Smooth muscle cell (in vitro differentiated cells): ENCODE results near the gene GGA2. TPM values are rescaled to one million over a fixed set of nuclear protein-coding genes. Genes with fewer than 3 reads are reported as not detected.

Source experiments
- DNase-seq: peaks from one replicate; lab custom pipeline; 2025; ENCODE audit not compliant: unreplicated experiment; lab: John Stamatoyannopoulos, UW
- H2AFZ ChIP-seq: fragments of 200-600 bp; sonication (generic); 2 replicates; pipeline ENCODE4 v1.6.0; 2016; ENCODE audit warnings: antibody characterized with exemption, low read depth, mild to moderate bottlenecking
- H3F3A ChIP-seq: fragments of 200-600 bp; sonication (generic); 2 replicates; pipeline ENCODE4 v1.6.0; 2017; ENCODE audit warnings: antibody characterized with exemption, low read depth
- H3K27ac ChIP-seq: fragments of 200-600 bp; sonication (generic); 2 replicates; pipeline ENCODE4 v1.5.1; 2016; ENCODE audit warnings: low read depth, mild to moderate bottlenecking
- H3K27me3 ChIP-seq: fragments of 200-600 bp; sonication (generic); 2 replicates; pipeline ENCODE4 v1.6.1; 2016; ENCODE audit warnings: low read depth, mild to moderate bottlenecking
- H3K36me3 ChIP-seq: fragments of 200-600 bp; sonication (generic); 2 replicates; pipeline ENCODE4 v1.5.1; 2016; ENCODE audit warnings: low read depth
- H3K4me1 ChIP-seq: fragments of 200-600 bp; sonication (generic); 2 replicates; pipeline ENCODE4 v1.5.1; 2016; ENCODE audit warnings: low read depth
- H3K4me2 ChIP-seq: fragments of 200-600 bp; sonication (generic); 2 replicates; pipeline ENCODE4 v1.6.0; 2016; ENCODE audit warnings: mild to moderate bottlenecking
- H3K4me3 ChIP-seq: fragments of 200-600 bp; sonication (generic); 2 replicates; pipeline ENCODE4 v1.5.1; 2016; ENCODE audit warnings: mild to moderate bottlenecking
- H3K79me2 ChIP-seq: fragments of 200-600 bp; sonication (generic); 2 replicates; pipeline ENCODE4 v1.6.0; 2016; ENCODE audit warnings: low read depth, mild to moderate bottlenecking
- H3K9ac ChIP-seq: fragments of 200-600 bp; sonication (generic); 2 replicates; pipeline ENCODE4 v1.6.0; 2016; ENCODE audit warnings: low read depth
- H3K9me3 ChIP-seq: fragments of 200-600 bp; sonication (generic); replicated peaks from 2 replicates; pipeline ENCODE4 v1.5.1; 2016; ENCODE audit warnings: low read depth
- H4K20me1 ChIP-seq: fragments of 200-600 bp; sonication (generic); 2 replicates; pipeline ENCODE4 v1.6.0; 2016; ENCODE audit warnings: low read depth
- CTCF ChIP-seq: fragments of 200-600 bp; sonication (generic); IDR thresholded peaks from 2 replicates; pipeline ENCODE4 v1.5.1; 2017; ENCODE audit warnings: borderline replicate concordance, mild to moderate bottlenecking, antibody characterized with exemption; ENCODE audit not compliant: insufficient read depth, poor library complexity, severe bottlenecking
- WGBS: methylation state at CpG from one replicate; pipeline ENCODE4 v1.1.7; 2016; ENCODE audit warnings: low lambda C conversion rate; 5-methylcytosine and 5-hydroxymethylcytosine counted together
- polyA plus RNA-seq: library from polyadenylated mRNA; unstranded; fragments of >200 nt; fragmentation: Nextera tagmentation; extraction: Ambion mirVana; gene quantifications from 2 replicates; pipeline ENCODE4 v1.2.1, GENCODE V29; 2016
- total RNA-seq: library from RNA; depleted of rRNA; stranded (reverse); fragments of >200 nt; gene quantifications from 2 replicates; pipeline ENCODE4 v1.2.3, GENCODE V29; 2014

The GGA2 gene
- total and polyA plus RNA-seq, 2 experiments from 2014 or later: 32.2 to 42.5 TPM

GRCh38 chr16:23434380-23434779 is 75.9 kb downstream of the GGA2 start:
- no peak overlapping the region for H3K4me3 ChIP-seq
- peaks cover 35% of the 10 kb centered on the region for H4K20me1 ChIP-seq
- no peaks in the 10 kb centered on the region for H3K9me3 ChIP-seq
- TF ChIP-seq CTCF: peak; percentile 93
- no peak overlapping the region for H3K4me2 ChIP-seq
- no peak overlapping the region for H3K9ac ChIP-seq
- WGBS: 31% methylated on average over 6 of the region's 6 CpGs
- H3K36me3 ChIP-seq: peaks cover 10% of the 10 kb centered on the region
- H3K27me3 ChIP-seq: no peaks in the 10 kb centered on the region
- H3K27ac ChIP-seq: no peak overlapping the region
- no peaks in the 10 kb centered on the region for H3F3A ChIP-seq
- no peaks in the 10 kb centered on the region for H3K4me1 ChIP-seq
- H3K79me2 ChIP-seq: no peaks in the 10 kb centered on the region
- H2AFZ ChIP-seq: no peak overlapping the region
- no peak for DNase-seq

- no peak for TF ChIP-seq CTCF
- no peak overlapping the region for H3K27ac ChIP-seq
- peaks cover 35% of the 10 kb centered on the region for H4K20me1 ChIP-seq
- H3F3A ChIP-seq: no peaks in the 10 kb centered on the region
- H3K4me3 ChIP-seq: no peak overlapping the region
- H3K9ac ChIP-seq: no peak overlapping the region
- H3K27me3 ChIP-seq: no peaks in the 10 kb centered on the region
- H3K4me1 ChIP-seq: no peaks in the 10 kb centered on the region
- 94% methylated on average over 16 of the region's 16 CpGs for whole genome bisulfite sequencing
- H3K36me3 ChIP-seq: peaks cover 10% of the 10 kb centered on the region
- no peaks in the 10 kb centered on the region for H3K9me3 ChIP-seq
- H3K79me2 ChIP-seq: no peaks in the 10 kb centered on the region
- no peak overlapping the region for H2AFZ ChIP-seq
- no peak for DNase-seq
- H3K4me2 ChIP-seq: no peak overlapping the region
Observed at GRCh38 chr16:23433261-23433920, 76.9 kb downstream of the GGA2 start.

- H2AFZ ChIP-seq: no peak overlapping the region
- no peak overlapping the region for H3K27ac ChIP-seq
- WGBS: 94% methylated on average over 10 of the region's 10 CpGs
- no peaks in the 10 kb centered on the region for H3K9me3 ChIP-seq
- H3K4me3 ChIP-seq: no peak overlapping the region
- H3K4me1 ChIP-seq: no peaks in the 10 kb centered on the region
- no peak for DNase-seq
- peaks cover 31% of the 10 kb centered on the region for H4K20me1 ChIP-seq
- no peak overlapping the region for H3K9ac ChIP-seq
- H3K79me2 ChIP-seq: no peaks in the 10 kb centered on the region
- no peak overlapping the region for H3K4me2 ChIP-seq
- no peak for TF ChIP-seq CTCF
- H3K36me3 ChIP-seq: peaks cover 10% of the 10 kb centered on the region
- no peaks in the 10 kb centered on the region for H3K27me3 ChIP-seq
- no peaks in the 10 kb centered on the region for H3F3A ChIP-seq
Observed at GRCh38 chr16:23432176-23433128, 77.8 kb downstream of the GGA2 start.
